ENCODE data around the gene PEMT. TPM values are rescaled to one million over a fixed set of nuclear protein-coding genes. Genes with fewer than 3 reads are reported as not detected.

PEMT gene
- total RNA-seq, 1 experiment from 2014 or later = 27.0 TPM

GRCh38 chr17:17533901-17534441, 57.5 kb downstream of the PEMT start:
- no peak for DNase-seq (ENCODE audit: low read depth, low spot score)
- no peak for ATAC-seq
- in situ Hi-C loops (cut with HindIII; ENCODE audit: low pct_unique_long_range_greater_than_20kb, low sequenced_read_pairs) = no loop called here

GRCh38 chr17:17532991-17533390, 58.5 kb downstream of the PEMT start:
- TF ChIP-seq SIN3A (IDR thresholded peaks at IDR 0.05; ENCODE audit: borderline replicate concordance, insufficient read depth, low read depth, low read length) = no peak
- TF ChIP-seq POLR2AphosphoS5 (IDR thresholded peaks at IDR 0.05; ENCODE audit: low read depth, low read length) = no peak
- no peak for TF ChIP-seq CTCF (IDR thresholded peaks at IDR 0.05)
- no peak for TF ChIP-seq TCF7L2 (IDR thresholded peaks at IDR 0.05; ENCODE audit: low read depth, low read length)
- Histone ChIP-seq H3K36me3 (ENCODE audit: control insufficient read depth, insufficient read depth, low read length) (no peaks in the 10 kb centered on the region), H3K4me1 (ENCODE audit: control insufficient read depth, insufficient read depth, low read length) (no peaks in the 10 kb centered on the region), H3K4me3 (ENCODE audit: low read depth in 2 of 2, low read length in 2 of 2) (no peak overlapping the region), H3K9me3 (ENCODE audit: control insufficient read depth, insufficient read depth, low read depth, low read length) (no peaks in the 10 kb centered on the region), H3K27ac (ENCODE audit: low read length) (no peak overlapping the region), H3K27me3 (ENCODE audit: control insufficient read depth, insufficient read depth, low read length) (no peaks in the 10 kb centered on the region)
- ChIA-PET POLR2A (no interaction called here), CTCF (no interaction called here)
- no peak for ATAC-seq
- no TSS peak for BruUV-seq (replicated peaks)
- in situ Hi-C loops (cut with HindIII; ENCODE audit: low pct_unique_long_range_greater_than_20kb, low sequenced_read_pairs) = no loop called here
- DNase-seq (ENCODE audit: low read depth, low spot score) = no peak
- intact Hi-C loops (cut with micrococcal nuclease; ENCODE audit: unreplicated experiment) = no loop called here

More at GRCh38 chr17:17533901-17534441, 57.5 kb downstream of the PEMT start:
- no TSS peak for BruUV-seq (replicated peaks)
- intact Hi-C loops (cut with micrococcal nuclease; ENCODE audit: unreplicated experiment) = no loop called here
- POLR2A ChIA-PET = no interaction called here
- Histone ChIP-seq H3K27me3 (ENCODE audit: control insufficient read depth, insufficient read depth, low read length) (no peaks in the 10 kb centered on the region), H3K4me3 (ENCODE audit: low read depth in 2 of 2, low read length in 2 of 2) (no peak overlapping the region), H3K36me3 (ENCODE audit: control insufficient read depth, insufficient read depth, low read length) (no peaks in the 10 kb centered on the region), H3K27ac (ENCODE audit: low read length) (no peak overlapping the region), H3K9me3 (ENCODE audit: control insufficient read depth, insufficient read depth, low read depth, low read length) (no peaks in the 10 kb centered on the region), H3K4me1 (ENCODE audit: control insufficient read depth, insufficient read depth, low read length) (no peaks in the 10 kb centered on the region)
- TF ChIP-seq SIN3A (IDR thresholded peaks at IDR 0.05; ENCODE audit: borderline replicate concordance, insufficient read depth, low read depth, low read length) (no peak), CTCF (IDR thresholded peaks at IDR 0.05) (no peak), REST (IDR thresholded peaks at IDR 0.05; ENCODE audit: insufficient read depth in 1 of 2, low read depth in 2 of 2, low read length in 1 of 2) (no peak), TCF7L2 (IDR thresholded peaks at IDR 0.05; ENCODE audit: low read depth, low read length) (no peak), POLR2AphosphoS5 (IDR thresholded peaks at IDR 0.05; ENCODE audit: low read depth, low read length) (no peak)
- CTCF ChIA-PET = no interaction called here

Measured in Panc1 (cell line).